ENCODE data around the gene TPRN. TPM values are rescaled to one million over a fixed set of nuclear protein-coding genes. Genes with fewer than 3 reads are reported as not detected.

The TPRN gene
- total and polyA plus RNA-seq, 9 of the 15 experiments (the other 6 are each of a cell fraction or from before 2014, with no cell fraction given) = 0.31 to 31.9 (median 4.4) TPM

GRCh38 chr9:137157618-137158415, 42.7 kb downstream of the TPRN start (continued):
- TF ChIP-seq ETV5 (CRISPR knock-in tag; IDR thresholded peaks at IDR 0.05; ENCODE audit: low read depth) = no peak
- peak; percentile 44; the same call in 1 of the 2 replicates for TF ChIP-seq BCOR (IDR thresholded peaks at IDR 0.05)
- TF ChIP-seq, protein P1, sequence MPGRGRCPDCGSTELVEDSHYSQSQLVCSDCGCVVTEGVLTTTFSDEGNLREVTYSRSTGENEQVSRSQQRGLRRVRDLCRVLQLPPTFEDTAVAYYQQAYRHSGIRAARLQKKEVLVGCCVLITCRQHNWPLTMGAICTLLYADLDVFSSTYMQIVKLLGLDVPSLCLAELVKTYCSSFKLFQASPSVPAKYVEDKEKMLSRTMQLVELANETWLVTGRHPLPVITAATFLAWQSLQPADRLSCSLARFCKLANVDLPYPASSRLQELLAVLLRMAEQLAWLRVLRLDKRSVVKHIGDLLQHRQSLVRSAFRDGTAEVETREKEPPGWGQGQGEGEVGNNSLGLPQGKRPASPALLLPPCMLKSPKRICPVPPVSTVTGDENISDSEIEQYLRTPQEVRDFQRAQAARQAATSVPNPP (IDR thresholded peaks at IDR 0.05; ENCODE audit: borderline replicate concordance, insufficient read depth, insufficient read length) = no peak
- no peak for TF ChIP-seq TCFL5 (CRISPR knock-in tag; conservative IDR thresholded peaks at IDR 0.05)
- no peak for TF ChIP-seq ZNF197 (CRISPR knock-in tag; IDR thresholded peaks at IDR 0.05; ENCODE audit: low read depth)

DNA sequence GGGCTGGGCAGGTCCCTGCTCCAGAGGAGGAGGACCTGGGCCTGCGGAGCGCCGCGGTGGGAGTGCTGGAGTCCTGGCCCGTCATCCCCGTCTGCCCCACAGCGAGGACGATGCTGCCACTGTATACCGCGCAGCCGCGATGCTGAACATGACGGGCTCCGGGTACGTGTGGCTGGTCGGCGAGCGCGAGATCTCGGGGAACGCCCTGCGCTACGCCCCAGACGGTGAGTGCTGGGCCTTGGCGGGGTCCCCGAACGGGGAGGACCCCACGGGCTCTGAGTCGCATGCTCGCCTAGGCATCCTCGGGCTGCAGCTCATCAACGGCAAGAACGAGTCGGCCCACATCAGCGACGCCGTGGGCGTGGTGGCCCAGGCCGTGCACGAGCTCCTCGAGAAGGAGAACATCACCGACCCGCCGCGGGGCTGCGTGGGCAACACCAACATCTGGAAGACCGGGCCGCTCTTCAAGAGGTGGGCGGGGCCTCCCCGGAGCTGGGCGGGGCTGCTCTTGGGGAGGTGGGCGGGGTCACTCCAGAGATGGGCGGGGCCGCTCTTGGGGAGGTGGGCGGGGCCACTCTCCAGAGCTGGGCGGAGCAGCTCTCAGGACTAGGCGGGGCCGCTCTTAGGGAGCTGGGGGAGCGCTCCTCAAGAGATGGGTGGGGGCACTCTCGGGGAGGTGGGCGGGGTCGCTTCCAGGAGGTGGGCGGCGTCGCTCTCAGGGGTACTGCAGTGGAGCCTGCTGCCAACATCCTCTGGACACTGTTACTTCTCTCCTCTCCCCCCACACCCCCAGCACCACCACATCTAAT, 43.8 kb downstream of the TPRN start:
- in situ Hi-C loops (cut with MboI) = no loop called here
- Histone ChIP-seq H3K79me2 (ENCODE audit: control insufficient read depth, insufficient read depth, low read length) (no peaks in the 10 kb centered on the region), H4K20me1 (replicated peaks; ENCODE audit: control insufficient read depth, insufficient read depth, low read length) (0 out of 2 replicates have a peak, but pooled peaks cover 8% of the 10 kb centered on the region), H3K9ac (ENCODE audit: insufficient read depth in 1 of 2, low read depth in 2 of 2, low read length in 2 of 2) (peak overlapping the region in 1 of 2 experiments; percentile 74; a peak in 2 of 4 replicates), H3K36me3 (ENCODE audit: control insufficient read depth, insufficient read depth, low read length) (no peaks in the 10 kb centered on the region), H3K9me3 (replicated peaks; ENCODE audit: control insufficient read depth, insufficient read depth, low read depth, low read length) (no peaks in the 10 kb centered on the region; the same call in 1 of the 2 replicates), H3K4me2 (ENCODE audit: insufficient read depth, low read length) (peak overlapping the region; percentile 79), H3K27ac (ENCODE audit: extremely low read depth, low read depth, low read length) (no peak overlapping the region), H2AFZ (ENCODE audit: low read depth, low read length) (peak overlapping the region; percentile 78), H3K27me3 (ENCODE audit: control insufficient read depth in 2 of 2, insufficient read depth in 2 of 2, low read length in 2 of 2) (no peaks in the 10 kb centered on the region; a peak in 1 of 5 replicates), H3K9me1 (ENCODE audit: control insufficient read depth, insufficient read depth, low read length) (no peaks in the 10 kb centered on the region), H3K4me1 (replicated peaks in 1 of 2; ENCODE audit: control insufficient read depth in 2 of 2, insufficient read depth in 2 of 2, low read length in 2 of 2) (peaks cover 18 to 60% of the 10 kb centered on the region in 2 experiments; a peak in 4 of 5 replicates), H3K4me3 (0 out of 2 replicates have a peak overlapping the region, but pooled peaks have one; percentile 2)
- peak; percentile 94 for ATAC-seq
- POLR2A ChIA-PET = interaction anchor here (0.7 to 1.4 kb wide), 5 partner anchors 14 to 84 kb away, joined by 3 to 5 read pairs (median 3); partner anchors contain the start of gene TUBB4B
- peak; percentile 86 to 95 (median 92) for DNase-seq (ENCODE audit: extremely low read depth in 1 of 4, low spot score in 3 of 4)
- WGBS (ENCODE audit: insufficient coverage, low coverage, missing lambda C conversion rate) = 4% methylated on average over 32 of the region's 65 CpGs
- FAIRE-seq = peak; percentile 66
- intact Hi-C loops (cut with micrococcal nuclease) = no loop called here
- CTCF ChIA-PET (ENCODE audit: low intra/inter-chr PET ratio) = no interaction called here
- no TSS peak for BruUV-seq (replicated peaks)
- TF ChIP-seq L3MBTL2 (IDR thresholded peaks at IDR 0.05) (peak; percentile 31; the same call in 1 of the 2 replicates), CXXC5 (CRISPR knock-in tag; IDR thresholded peaks at IDR 0.05) (no peak), CHD2 (IDR thresholded peaks at IDR 0.05; ENCODE audit: low read depth, low read length) (no peak), ZBTB12 (CRISPR knock-in tag; IDR thresholded peaks at IDR 0.05) (no peak), TFAP4 (CRISPR knock-in tag; IDR thresholded peaks at IDR 0.05; ENCODE audit: borderline replicate concordance) (peak; percentile 51), PCBP1 (IDR thresholded peaks at IDR 0.05; ENCODE audit: low read depth, low read length, poor library complexity, severe bottlenecking) (peak; percentile 23), GATAD2A (IDR thresholded peaks at IDR 0.05) (0 out of 2 replicates have a peak, but pooled peaks have one; percentile 22)
- TF ChIP-seq, protein P2, sequence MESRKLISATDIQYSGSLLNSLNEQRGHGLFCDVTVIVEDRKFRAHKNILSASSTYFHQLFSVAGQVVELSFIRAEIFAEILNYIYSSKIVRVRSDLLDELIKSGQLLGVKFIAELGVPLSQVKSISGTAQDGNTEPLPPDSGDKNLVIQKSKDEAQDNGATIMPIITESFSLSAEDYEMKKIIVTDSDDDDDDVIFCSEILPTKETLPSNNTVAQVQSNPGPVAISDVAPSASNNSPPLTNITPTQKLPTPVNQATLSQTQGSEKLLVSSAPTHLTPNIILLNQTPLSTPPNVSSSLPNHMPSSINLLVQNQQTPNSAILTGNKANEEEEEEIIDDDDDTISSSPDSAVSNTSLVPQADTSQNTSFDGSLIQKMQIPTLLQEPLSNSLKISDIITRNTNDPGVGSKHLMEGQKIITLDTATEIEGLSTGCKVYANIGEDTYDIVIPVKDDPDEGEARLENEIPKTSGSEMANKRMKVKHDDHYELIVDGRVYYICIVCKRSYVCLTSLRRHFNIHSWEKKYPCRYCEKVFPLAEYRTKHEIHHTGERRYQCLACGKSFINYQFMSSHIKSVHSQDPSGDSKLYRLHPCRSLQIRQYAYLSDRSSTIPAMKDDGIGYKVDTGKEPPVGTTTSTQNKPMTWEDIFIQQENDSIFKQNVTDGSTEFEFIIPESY (CRISPR knock-in tag; IDR thresholded peaks at IDR 0.05) = peak; percentile 95
